GM23338 (cell line): ENCODE data around the gene SAC3D1. TPM values are rescaled to one million over a fixed set of nuclear protein-coding genes. Genes with fewer than 3 reads are reported as not detected.

Experiments used
- ATAC-seq: fragments of 200-7000 bp; cut with Tn5 transposase; 3 replicates; pipeline ENCODE4 v1.9.1; 2020
- DNase-seq: peaks from one replicate; pipeline ENCODE4 v3.0.0-alpha.2; 2015; ENCODE audit warnings: low spot score
- H2AFZ ChIP-seq: fragments of 200-600 bp; sonication (generic); 2 replicates; pipeline ENCODE4 v1.8.0; 2016; ENCODE audit warnings: antibody characterized with exemption, mild to moderate bottlenecking, moderate library complexity
- H3F3A ChIP-seq: fragments of 200-600 bp; sonication (generic); replicated peaks from 2 replicates; pipeline ENCODE4 v1.8.0; 2017; ENCODE audit warnings: antibody characterized with exemption, mixed run types, low read depth
- H3K27ac ChIP-seq: fragments of 200-600 bp; sonication (generic); 2 replicates; pipeline ENCODE4 v1.6.1; 2016; ENCODE audit warnings: low read depth
- H3K27me3 ChIP-seq: fragments of 200-600 bp; sonication (generic); 2 replicates; pipeline ENCODE4 v1.8.0; 2016; ENCODE audit warnings: mild to moderate bottlenecking, mixed run types, moderate library complexity; ENCODE audit not compliant: insufficient read depth
- H3K36me3 ChIP-seq: fragments of 200-600 bp; sonication (generic); 2 replicates; pipeline ENCODE4 v1.8.0; 2016; ENCODE audit warnings: mild to moderate bottlenecking; ENCODE audit not compliant: insufficient read depth
- H3K4me1 ChIP-seq: fragments of 200-600 bp; sonication (generic); 2 replicates; pipeline ENCODE4 v1.8.0; 2016; ENCODE audit warnings: mild to moderate bottlenecking, moderate library complexity; ENCODE audit not compliant: insufficient read depth
- H3K4me2 ChIP-seq: fragments of 200-600 bp; sonication (generic); 2 replicates; pipeline ENCODE4 v1.7.1; 2017; ENCODE audit warnings: mixed run types
- H3K4me3 ChIP-seq: fragments of 200-600 bp; sonication (generic); 2 replicates; pipeline ENCODE4 v1.6.1; 2016; ENCODE audit warnings: mixed run types
- H3K79me2 ChIP-seq: fragments of 200-600 bp; sonication (generic); replicated peaks from 2 replicates; pipeline ENCODE4 v1.8.0; 2017; ENCODE audit warnings: mild to moderate bottlenecking; ENCODE audit not compliant: insufficient read depth
- H3K9me2 ChIP-seq: fragments of 200-600 bp; sonication (generic); 2 replicates; pipeline ENCODE4 v1.8.0; 2017; ENCODE audit not compliant: insufficient read depth
- H4K20me1 ChIP-seq: fragments of 200-600 bp; sonication (generic); replicated peaks from 2 replicates; pipeline ENCODE4 v1.8.0; 2017; ENCODE audit warnings: mild to moderate bottlenecking; ENCODE audit not compliant: insufficient read depth
- H3K27ac Mint-ChIP-seq: 2 replicates; pipeline ENCODE4 v1.8.0; 2020; ENCODE audit warnings: inconsistent platforms, mild to moderate bottlenecking, moderate library complexity, mixed read lengths
- H3K27me3 Mint-ChIP-seq: 3 replicates; pipeline ENCODE4 v1.8.0; 2022; ENCODE audit warnings: low read depth, mild to moderate bottlenecking, moderate library complexity, mixed read lengths, inconsistent platforms; ENCODE audit not compliant: insufficient read depth, poor library complexity
- H3K36me3 Mint-ChIP-seq: 3 replicates; pipeline ENCODE4 v1.8.0; 2021; ENCODE audit warnings: low read depth, mild to moderate bottlenecking, inconsistent platforms, moderate library complexity, mixed read lengths
- H3K4me1 Mint-ChIP-seq: 3 replicates; pipeline ENCODE4 v1.8.0; 2020; ENCODE audit warnings: mild to moderate bottlenecking, inconsistent platforms, mixed read lengths
- H3K4me3 Mint-ChIP-seq: 3 replicates; pipeline ENCODE4 v1.8.0; 2021; ENCODE audit warnings: moderate library complexity, mild to moderate bottlenecking, inconsistent platforms, mixed read lengths
- H3K9me3 Mint-ChIP-seq: 3 replicates; pipeline ENCODE4 v1.8.0; 2020; ENCODE audit warnings: moderate library complexity, mild to moderate bottlenecking, inconsistent platforms, mixed read lengths
- CREB1 ChIP-seq: fragments of 250-450 bp; sonication (Bioruptor Pico); IDR thresholded peaks from 2 replicates; pipeline ENCODE4 v1.5.0; 2020; ENCODE audit warnings: low read depth, mild to moderate bottlenecking, moderate library complexity
- CTCF ChIP-seq, 2 experiments: fragments of 200-600 bp in 1 of 2; sonication (generic) in 1 of 2; conservative IDR thresholded peaks; 2 replicates each; pipeline versions ENCODE4 v1.5.1 to v1.6.1; 2016 to 2017; ENCODE audit warnings: antibody characterized with exemption in 2 of 2, low read depth in 2 of 2, mild to moderate bottlenecking in 2 of 2, moderate library complexity in 1 of 2
- EZH2 ChIP-seq: fragments of 200-600 bp; sonication (generic); IDR thresholded peaks from one replicate; pipeline ENCODE4 v1.8.0; 2017; ENCODE audit warnings: antibody characterized with exemption, mild to moderate bottlenecking, low read depth; ENCODE audit not compliant: unreplicated experiment
- EZH2phosphoT487 ChIP-seq: fragments of 200-600 bp; sonication (generic); IDR thresholded peaks from one replicate; pipeline ENCODE4 v1.8.1; 2018; ENCODE audit warnings: antibody characterized with exemption; ENCODE audit not compliant: unreplicated experiment
- JUNB ChIP-seq: IDR thresholded peaks from one replicate; pipeline ENCODE4 v1.6.1; 2016; ENCODE audit warnings: antibody characterized with exemption; ENCODE audit not compliant: unreplicated experiment
- NANOG ChIP-seq: IDR thresholded peaks from 2 replicates; pipeline ENCODE4 v1.6.1; 2016; ENCODE audit warnings: antibody characterized with exemption, borderline replicate concordance
- POLR2AphosphoS5 ChIP-seq: IDR thresholded peaks from 2 replicates; pipeline ENCODE4 v1.6.1; 2016; ENCODE audit warnings: antibody characterized with exemption, low read depth
- STAT1 ChIP-seq: IDR thresholded peaks from one replicate; pipeline ENCODE4 v1.6.1; 2016; ENCODE audit warnings: antibody characterized with exemption; ENCODE audit not compliant: unreplicated experiment
- ZNF114 ChIP-seq: fragments of 250-450 bp; sonication (Bioruptor Pico); IDR thresholded peaks from 2 replicates; pipeline ENCODE4 v1.5.0; 2020; ENCODE audit warnings: mild to moderate bottlenecking, moderate library complexity
- ZNF331 ChIP-seq: fragments of 250-450 bp; sonication (Bioruptor Pico); IDR thresholded peaks from 2 replicates; pipeline ENCODE4 v1.5.0; 2020; ENCODE audit warnings: low read depth, mild to moderate bottlenecking, moderate library complexity
- ZNF462 ChIP-seq: fragments of 250-450 bp; sonication (Bioruptor Pico); IDR thresholded peaks from 2 replicates; pipeline ENCODE4 v1.5.0; 2020; ENCODE audit warnings: mild to moderate bottlenecking, moderate library complexity
- polyA plus RNA-seq: library from polyadenylated mRNA; unstranded; fragments of >200 nt; fragmentation: Nextera tagmentation; extraction: Ambion mirVana; gene quantifications from 2 replicates; pipeline ENCODE4 v1.2.1, GENCODE V29; 2016
- total RNA-seq: library from RNA; depleted of rRNA; stranded (reverse); fragments of >200 nt; shearing (Covaris generic); gene quantifications from 2 replicates; pipeline ENCODE4 v1.2.3, GENCODE V29; 2014
- TF ChIP-seq, protein P1 (sequence below): IDR thresholded peaks from one replicate; pipeline ENCODE4 v1.6.1; 2018; ENCODE audit warnings: antibody characterized with exemption; ENCODE audit not compliant: unreplicated experiment
- TF ChIP-seq, protein P2 (sequence below): IDR thresholded peaks from 2 replicates; pipeline ENCODE4 v1.6.1; 2016; ENCODE audit warnings: antibody characterized with exemption

Gene SAC3D1
- total and polyA plus RNA-seq, 2 experiments from 2014 or later, result 21.6 to 30.3 TPM

GRCh38 chr11:65084598-65085375 lies 43.8 kb downstream of the SAC3D1 start:
- DNase-seq, result peak; percentile 53
- TF ChIP-seq ZNF462 (CRISPR knock-in tag), result no peak
- no peak for TF ChIP-seq JUNB
- TF ChIP-seq EZH2phosphoT487, result no peak
- no peak for TF ChIP-seq POLR2AphosphoS5
- no peak for TF ChIP-seq STAT1
- TF ChIP-seq, protein P1, sequence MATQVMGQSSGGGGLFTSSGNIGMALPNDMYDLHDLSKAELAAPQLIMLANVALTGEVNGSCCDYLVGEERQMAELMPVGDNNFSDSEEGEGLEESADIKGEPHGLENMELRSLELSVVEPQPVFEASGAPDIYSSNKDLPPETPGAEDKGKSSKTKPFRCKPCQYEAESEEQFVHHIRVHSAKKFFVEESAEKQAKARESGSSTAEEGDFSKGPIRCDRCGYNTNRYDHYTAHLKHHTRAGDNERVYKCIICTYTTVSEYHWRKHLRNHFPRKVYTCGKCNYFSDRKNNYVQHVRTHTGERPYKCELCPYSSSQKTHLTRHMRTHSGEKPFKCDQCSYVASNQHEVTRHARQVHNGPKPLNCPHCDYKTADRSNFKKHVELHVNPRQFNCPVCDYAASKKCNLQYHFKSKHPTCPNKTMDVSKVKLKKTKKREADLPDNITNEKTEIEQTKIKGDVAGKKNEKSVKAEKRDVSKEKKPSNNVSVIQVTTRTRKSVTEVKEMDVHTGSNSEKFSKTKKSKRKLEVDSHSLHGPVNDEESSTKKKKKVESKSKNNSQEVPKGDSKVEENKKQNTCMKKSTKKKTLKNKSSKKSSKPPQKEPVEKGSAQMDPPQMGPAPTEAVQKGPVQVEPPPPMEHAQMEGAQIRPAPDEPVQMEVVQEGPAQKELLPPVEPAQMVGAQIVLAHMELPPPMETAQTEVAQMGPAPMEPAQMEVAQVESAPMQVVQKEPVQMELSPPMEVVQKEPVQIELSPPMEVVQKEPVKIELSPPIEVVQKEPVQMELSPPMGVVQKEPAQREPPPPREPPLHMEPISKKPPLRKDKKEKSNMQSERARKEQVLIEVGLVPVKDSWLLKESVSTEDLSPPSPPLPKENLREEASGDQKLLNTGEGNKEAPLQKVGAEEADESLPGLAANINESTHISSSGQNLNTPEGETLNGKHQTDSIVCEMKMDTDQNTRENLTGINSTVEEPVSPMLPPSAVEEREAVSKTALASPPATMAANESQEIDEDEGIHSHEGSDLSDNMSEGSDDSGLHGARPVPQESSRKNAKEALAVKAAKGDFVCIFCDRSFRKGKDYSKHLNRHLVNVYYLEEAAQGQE, result no peak
- TF ChIP-seq ZNF331 (CRISPR knock-in tag), result no peak
- TF ChIP-seq CREB1, result no peak
- TF ChIP-seq ZNF114 (CRISPR knock-in tag), result no peak
- TF ChIP-seq EZH2, result no peak
- TF ChIP-seq NANOG, result no peak
- TF ChIP-seq, protein P2, sequence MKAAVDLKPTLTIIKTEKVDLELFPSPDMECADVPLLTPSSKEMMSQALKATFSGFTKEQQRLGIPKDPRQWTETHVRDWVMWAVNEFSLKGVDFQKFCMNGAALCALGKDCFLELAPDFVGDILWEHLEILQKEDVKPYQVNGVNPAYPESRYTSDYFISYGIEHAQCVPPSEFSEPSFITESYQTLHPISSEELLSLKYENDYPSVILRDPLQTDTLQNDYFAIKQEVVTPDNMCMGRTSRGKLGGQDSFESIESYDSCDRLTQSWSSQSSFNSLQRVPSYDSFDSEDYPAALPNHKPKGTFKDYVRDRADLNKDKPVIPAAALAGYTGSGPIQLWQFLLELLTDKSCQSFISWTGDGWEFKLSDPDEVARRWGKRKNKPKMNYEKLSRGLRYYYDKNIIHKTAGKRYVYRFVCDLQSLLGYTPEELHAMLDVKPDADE, result no peak
- no peak for TF ChIP-seq CTCF (conservative IDR thresholded peaks at IDR 0.05; ENCODE audit: low read depth in 2 of 2)
- peak; percentile 19 for ATAC-seq
- Histone ChIP-seq H3K27ac (peak overlapping the region; percentile 96), H3F3A (peaks cover 19% of the 10 kb centered on the region; the same call in 1 of the 2 replicates), H3K4me2 (peak overlapping the region; percentile 96), H3K27me3 (no peaks in the 10 kb centered on the region), H4K20me1 (peaks cover 28% of the 10 kb centered on the region), H3K79me2 (peaks cover 44% of the 10 kb centered on the region), H2AFZ (peak overlapping the region; percentile 81; the same call in 1 of the 2 replicates), H3K4me3 (peak overlapping the region; percentile 93), H3K36me3 (peaks cover 9% of the 10 kb centered on the region), H3K4me1 (peaks cover 8% of the 10 kb centered on the region; the same call in 1 of the 2 replicates), H3K9me2 (no peaks in the 10 kb centered on the region)
- peaks cover 35% of the 10 kb centered on the region for H3K36me3 Mint-ChIP-seq
- peaks cover 20% of the 10 kb centered on the region for H3K4me1 Mint-ChIP-seq
- H3K27me3 Mint-ChIP-seq, result peaks cover 8% of the 10 kb centered on the region
- H3K9me3 Mint-ChIP-seq, result no peaks in the 10 kb centered on the region; the same call in 2 of the 3 replicates
- peak overlapping the region; percentile 99 for H3K27ac Mint-ChIP-seq
- peak overlapping the region; percentile 100 for H3K4me3 Mint-ChIP-seq
